ENCODE results near the gene SFTA2. TPM values are rescaled to one million over a fixed set of nuclear protein-coding genes. Genes with fewer than 3 reads are reported as not detected.

The SFTA2 gene
- total RNA-seq, 1 experiment from 2014 or later = not detected

DNA sequence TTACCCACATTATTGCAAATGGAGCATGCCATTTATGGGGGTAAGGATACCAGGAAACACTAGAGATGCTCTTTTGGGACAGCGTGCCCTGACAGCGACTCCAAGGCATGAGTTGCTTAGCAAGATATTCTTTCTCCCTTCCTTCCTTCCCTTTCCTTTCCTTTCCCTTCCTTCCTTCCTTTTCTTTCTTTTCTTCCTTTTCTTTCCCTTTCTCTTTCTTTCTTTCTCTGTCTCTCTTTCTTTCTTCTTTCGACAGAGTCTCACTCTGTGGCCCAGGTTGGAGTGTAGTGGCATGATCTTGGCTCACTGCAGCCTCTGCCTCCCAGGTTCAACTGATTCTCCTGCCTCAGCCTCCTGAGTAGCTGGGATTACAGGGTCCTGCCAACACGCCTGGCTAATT lies 12.1 kb upstream of the SFTA2 start:
- no peaks in the 10 kb centered on the region; the same call in 1 of the 2 replicates for H3K27me3 ChIP-seq (ENCODE audit: insufficient read depth, low read length)
- H3K4ac ChIP-seq (ENCODE audit: low read depth, low read length) = no peak overlapping the region
- H3K79me1 ChIP-seq (ENCODE audit: insufficient read depth, low read depth, low read length, poor library complexity, severe bottlenecking) = no peaks in the 10 kb centered on the region
- no peaks in the 10 kb centered on the region for H3K36me3 Mint-ChIP-seq (ENCODE audit: insufficient read depth in 1 of 3, low read depth in 3 of 3)
- WGBS (ENCODE audit: extremely low coverage, insufficient read length, low lambda C conversion rate) = no CpG with 5 or more reads among the region's 4 CpGs
- no peak overlapping the region for H3K4me2 ChIP-seq (ENCODE audit: insufficient read depth, insufficient read length, low read length)
- no peak for DNase-seq
- H4K5ac ChIP-seq (ENCODE audit: insufficient read length, low read depth, low read length) = no peak overlapping the region
- peaks cover 6% of the 10 kb centered on the region; the same call in 1 of the 2 replicates for H3K4me1 ChIP-seq (ENCODE audit: insufficient read depth, low read length)
- H2AFZ ChIP-seq (ENCODE audit: low read length) = no peak overlapping the region
- H3K4me3 Mint-ChIP-seq = no peak overlapping the region
- H3K23ac ChIP-seq (ENCODE audit: insufficient read length, low read depth, low read length) = no peak overlapping the region
- H3K14ac ChIP-seq (ENCODE audit: insufficient read depth, low read length) = no peak overlapping the region
- H3K18ac ChIP-seq (ENCODE audit: insufficient read length, low read depth, low read length) = no peak overlapping the region
- H3K4me1 Mint-ChIP-seq = peaks cover 27 to 33% of the 10 kb centered on the region in 2 experiments
- H2BK12ac ChIP-seq (ENCODE audit: insufficient read length, low read depth, low read length) = no peak overlapping the region
- no peak overlapping the region for H3K9ac ChIP-seq (ENCODE audit: extremely low read depth, insufficient read length, low read length)
- H2BK15ac ChIP-seq (ENCODE audit: low read depth, low read length) = no peak overlapping the region
- no peaks in the 10 kb centered on the region for H3K23me2 ChIP-seq (ENCODE audit: insufficient read length, low read depth, low read length, poor library complexity, severe bottlenecking)
- H4K20me1 ChIP-seq (ENCODE audit: control insufficient read depth, insufficient read depth, insufficient read length) = no peaks in the 10 kb centered on the region
- no peak overlapping the region for H3K27ac Mint-ChIP-seq
- no peak overlapping the region for H2BK120ac ChIP-seq (ENCODE audit: low read depth, low read length, poor library complexity, severe bottlenecking)
- H3K79me2 ChIP-seq (ENCODE audit: insufficient read depth, low read length) = no peaks in the 10 kb centered on the region
- H4K91ac ChIP-seq (ENCODE audit: insufficient read length, low read depth, low read length) = no peak overlapping the region
- no peak overlapping the region for H2BK20ac ChIP-seq (ENCODE audit: low read depth, low read length, poor library complexity, severe bottlenecking)
- no peak overlapping the region for H4K8ac ChIP-seq (replicated peaks; ENCODE audit: insufficient read length, low read depth, low read length)
- H3K9me3 Mint-ChIP-seq = no peaks in the 10 kb centered on the region
- TF ChIP-seq, protein P1, sequence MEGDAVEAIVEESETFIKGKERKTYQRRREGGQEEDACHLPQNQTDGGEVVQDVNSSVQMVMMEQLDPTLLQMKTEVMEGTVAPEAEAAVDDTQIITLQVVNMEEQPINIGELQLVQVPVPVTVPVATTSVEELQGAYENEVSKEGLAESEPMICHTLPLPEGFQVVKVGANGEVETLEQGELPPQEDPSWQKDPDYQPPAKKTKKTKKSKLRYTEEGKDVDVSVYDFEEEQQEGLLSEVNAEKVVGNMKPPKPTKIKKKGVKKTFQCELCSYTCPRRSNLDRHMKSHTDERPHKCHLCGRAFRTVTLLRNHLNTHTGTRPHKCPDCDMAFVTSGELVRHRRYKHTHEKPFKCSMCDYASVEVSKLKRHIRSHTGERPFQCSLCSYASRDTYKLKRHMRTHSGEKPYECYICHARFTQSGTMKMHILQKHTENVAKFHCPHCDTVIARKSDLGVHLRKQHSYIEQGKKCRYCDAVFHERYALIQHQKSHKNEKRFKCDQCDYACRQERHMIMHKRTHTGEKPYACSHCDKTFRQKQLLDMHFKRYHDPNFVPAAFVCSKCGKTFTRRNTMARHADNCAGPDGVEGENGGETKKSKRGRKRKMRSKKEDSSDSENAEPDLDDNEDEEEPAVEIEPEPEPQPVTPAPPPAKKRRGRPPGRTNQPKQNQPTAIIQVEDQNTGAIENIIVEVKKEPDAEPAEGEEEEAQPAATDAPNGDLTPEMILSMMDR (conservative IDR thresholded peaks at IDR 0.05) = no peak
- no peak overlapping the region for H3K56ac ChIP-seq (ENCODE audit: insufficient read length, low read depth, low read length)
- H3K27ac ChIP-seq (ENCODE audit: insufficient read length, low read depth, low read length) = no peak overlapping the region
- H3K27me3 Mint-ChIP-seq (ENCODE audit: low read depth) = peaks cover 5% of the 10 kb centered on the region
- no peak overlapping the region for H3T11ph ChIP-seq (ENCODE audit: low read length)
- no peak overlapping the region for H2BK5ac ChIP-seq (ENCODE audit: insufficient read length, low read length)
- no peaks in the 10 kb centered on the region for H3K9me3 ChIP-seq (ENCODE audit: control insufficient read depth, low read depth, low read length)
- no peak overlapping the region for H2AK5ac ChIP-seq (ENCODE audit: insufficient read length, low read length)

All from H9 (cell line).